Activated T-cell treated with anti-CD3 and anti-CD28 coated beads for 48 hours (primary cell): ENCODE results near the gene TCEAL5.
"Not testable (repeated sequence)": the region's sequence is repeated elsewhere in the genome, so short reads cannot be mapped to it uniquely, and the experiment has no call there.

Experiments
- DNase-seq: peaks from one replicate; pipeline ENCODE4 v3.0.0-alpha.2; 2020; ENCODE audit warnings: low read depth

TCEAL5 gene, protein sequence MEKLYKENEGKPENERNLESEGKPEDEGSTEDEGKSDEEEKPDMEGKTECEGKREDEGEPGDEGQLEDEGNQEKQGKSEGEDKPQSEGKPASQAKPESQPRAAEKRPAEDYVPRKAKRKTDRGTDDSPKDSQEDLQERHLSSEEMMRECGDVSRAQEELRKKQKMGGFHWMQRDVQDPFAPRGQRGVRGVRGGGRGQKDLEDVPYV

DNA sequence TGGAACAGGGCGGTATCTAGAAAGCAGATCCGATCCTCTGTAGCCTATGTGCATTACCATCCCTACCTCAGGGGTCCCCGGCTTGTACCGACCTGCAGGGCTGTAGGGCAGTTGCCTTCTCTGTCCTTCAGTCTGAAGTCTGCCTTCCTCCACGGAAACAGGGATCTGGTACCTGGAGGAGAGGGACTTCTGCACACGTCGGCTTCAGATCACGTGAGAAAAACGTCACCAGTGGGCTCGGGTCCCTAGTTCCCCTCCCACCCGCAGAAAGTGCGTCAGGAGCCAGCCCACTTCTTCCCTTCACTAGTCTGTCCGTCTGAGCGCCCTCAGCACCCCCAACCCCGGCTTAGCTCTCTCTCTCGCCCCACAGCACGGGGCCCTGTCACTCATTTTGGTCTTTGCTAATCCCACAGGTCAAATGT lies at the start of gene TCEAL5:
TCEAL5 (minus strand) TSS at position 170 of the 422 bp plus-strand sequence. CDS start 2,187 bp downstream, outside the sequence.
- no peak for DNase-seq

DNA sequence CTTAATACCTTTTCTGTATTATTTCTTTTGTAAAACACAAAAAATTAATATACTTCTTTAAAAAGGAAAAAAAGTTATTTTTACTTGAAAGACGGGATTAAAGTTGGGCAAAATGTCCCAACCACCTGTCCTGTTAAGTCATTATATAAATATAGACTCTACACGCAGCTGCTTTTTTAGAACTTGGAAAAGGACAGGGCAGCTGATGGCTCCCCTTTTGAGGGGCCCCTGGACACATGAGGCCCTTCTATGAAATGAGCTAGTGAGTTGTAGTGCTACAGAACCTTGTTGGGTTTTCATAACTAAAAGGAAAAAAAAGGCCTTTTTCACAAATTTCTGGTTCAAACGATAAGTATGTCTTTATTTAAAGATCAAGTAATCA lies 34.8 kb upstream of the TCEAL5 start:
- no peak for DNase-seq

DNA sequence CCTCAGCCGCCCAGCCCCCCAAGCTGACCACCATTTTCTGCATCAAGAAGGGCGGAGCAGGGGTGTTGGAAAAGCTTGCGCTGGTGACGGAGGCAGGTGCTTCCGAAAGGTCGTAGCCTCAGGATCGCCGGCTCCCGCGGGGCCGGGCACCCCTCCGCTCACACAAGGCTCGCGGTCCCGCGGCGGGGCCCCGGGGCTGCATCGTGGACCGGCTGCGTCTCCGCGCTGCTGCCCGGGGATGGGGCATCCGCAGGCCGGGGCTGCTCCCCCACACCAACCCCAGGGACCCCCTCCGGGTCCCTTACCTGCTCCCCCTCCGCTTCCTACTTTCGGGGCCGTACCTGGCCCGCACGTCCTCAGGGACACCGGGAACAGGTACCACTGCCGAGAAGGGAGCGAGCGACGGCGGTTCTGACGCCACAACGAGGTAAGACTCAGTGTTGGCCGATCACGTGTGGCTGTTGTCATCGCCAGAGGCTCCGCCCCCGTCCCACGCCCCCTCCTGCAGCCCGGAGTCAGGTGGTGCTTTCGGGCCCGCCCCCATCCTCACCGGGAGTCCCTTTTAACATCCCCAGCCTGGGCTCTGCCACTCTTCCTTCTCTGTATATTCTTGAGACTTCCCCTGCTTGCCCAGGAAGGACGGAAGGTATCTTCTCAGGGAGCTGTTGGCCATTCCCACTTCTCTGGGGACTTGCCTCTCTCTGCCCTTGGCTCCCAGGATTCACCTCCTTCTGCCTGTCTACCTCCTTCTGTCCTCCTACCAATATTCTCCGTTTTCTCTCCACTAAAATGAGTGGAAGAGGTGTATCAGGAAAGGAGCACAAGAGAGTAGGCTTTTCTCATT lies 34.2 kb upstream of the TCEAL5 start, which contains the start of gene BEX2:
BEX2 (minus strand) TSS at position 436 of the 844 bp plus-strand sequence. CDS start 1,014 bp downstream, outside the sequence.
- DNase-seq: peak; percentile 79

DNA sequence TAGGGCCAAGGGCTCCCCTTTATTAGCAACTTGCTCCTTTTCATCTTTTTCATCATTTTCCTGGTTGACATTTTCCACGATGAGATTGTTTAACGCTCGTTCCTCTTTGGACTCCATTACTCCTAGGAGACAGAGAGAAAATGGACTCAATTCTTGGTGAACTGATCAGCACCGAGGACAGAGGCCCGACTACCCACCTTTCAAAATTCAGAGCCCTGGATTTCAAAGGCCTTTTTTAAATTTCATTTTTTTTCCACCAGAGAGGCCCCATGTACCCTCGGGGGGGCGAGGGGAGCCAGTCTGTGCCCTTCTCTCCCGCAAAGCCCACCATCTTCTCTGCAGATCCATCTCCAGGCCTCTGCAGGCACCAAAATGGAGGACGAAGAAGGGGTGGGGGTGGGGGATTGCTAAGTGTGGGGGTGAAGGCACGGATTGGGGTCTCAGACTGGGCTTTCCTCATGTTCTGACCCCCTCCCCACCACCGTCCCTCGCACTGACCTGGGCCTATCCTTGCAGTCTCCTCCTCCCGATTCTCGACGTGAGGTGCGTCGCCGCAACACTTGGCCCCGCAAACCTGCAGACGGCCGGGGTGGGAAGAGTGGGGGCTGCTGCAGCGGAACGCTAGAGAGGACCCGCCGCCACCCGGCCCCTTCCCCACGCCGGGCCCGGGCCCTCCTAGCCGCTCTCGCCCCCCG lies 33.5 kb upstream of the TCEAL5 start:
- no peak for DNase-seq

GRCh38 chrX:103305666-103306065 lies 29.1 kb upstream of the TCEAL5 start:
- DNase-seq: not testable (repeated sequence)

DNA sequence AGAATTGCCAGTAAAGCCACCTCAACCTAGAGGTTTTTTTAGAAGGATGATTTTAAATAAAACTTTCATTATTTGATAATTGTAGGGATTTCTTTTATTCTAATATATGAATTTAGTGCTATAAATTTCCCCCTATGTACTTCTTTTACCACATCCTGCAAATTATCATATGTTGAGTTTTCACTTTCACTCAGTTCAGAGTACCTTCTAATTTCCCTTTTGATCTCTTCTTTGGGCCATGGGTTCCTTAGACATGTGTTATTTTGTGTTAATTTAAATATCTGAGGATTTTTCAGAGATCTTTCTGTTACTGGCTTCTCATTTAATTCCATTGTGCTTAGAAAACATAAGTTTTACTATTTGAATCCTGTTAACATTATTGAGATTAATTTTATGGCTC lies 28.2 kb upstream of the TCEAL5 start:
- no peak for DNase-seq

- DNase-seq: no peak
Observed at GRCh38 chrX:103293118-103293517, 16.6 kb upstream of the TCEAL5 start.

- DNase-seq: no peak
Observed at GRCh38 chrX:103279624-103280023, 3.1 kb upstream of the TCEAL5 start.

- DNase-seq: no peak
Observed at GRCh38 chrX:103275947-103276567, 493 bp downstream of the TCEAL5 start.

- no peak for DNase-seq
Observed at GRCh38 chrX:103274284-103274683, 2.3 kb downstream of the TCEAL5 start.

DNA sequence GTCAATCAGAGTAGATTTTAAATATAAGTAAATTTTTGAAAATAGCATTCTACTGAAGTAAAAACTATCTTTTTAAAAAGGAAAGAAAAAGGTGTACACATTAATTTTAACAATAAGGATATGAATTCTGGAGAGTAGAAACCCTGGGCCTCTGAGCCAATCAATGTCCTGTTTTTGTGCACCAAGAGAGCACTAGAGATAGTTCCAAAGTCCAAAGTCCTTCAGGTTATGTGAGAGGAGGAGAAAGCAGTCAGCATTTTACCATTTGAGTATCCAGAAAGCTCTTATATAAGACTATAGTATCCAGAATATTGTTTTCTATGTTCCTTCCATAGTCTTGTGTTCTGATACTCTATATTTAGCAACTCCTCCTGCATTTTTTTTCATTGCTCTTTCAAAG lies 18.3 kb downstream of the TCEAL5 start:
- DNase-seq: no peak

DNA sequence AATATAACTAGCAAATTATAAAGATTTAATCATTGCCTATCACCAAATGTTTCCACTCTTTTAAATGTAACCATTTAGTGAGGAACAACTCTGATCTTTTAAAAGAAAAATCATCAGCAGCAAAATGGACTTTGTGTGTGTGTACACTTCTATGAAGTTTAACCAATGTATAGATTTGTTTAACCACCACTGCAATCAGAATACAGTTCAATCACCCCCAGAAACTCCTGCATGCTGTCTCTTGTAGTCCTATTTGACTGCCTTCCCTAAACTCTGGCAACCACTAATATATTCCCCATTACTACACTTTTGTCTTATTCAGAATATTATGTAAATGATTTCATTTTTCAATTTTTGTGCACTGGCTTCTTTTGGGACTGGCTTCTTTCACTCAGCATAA lies 19.9 kb downstream of the TCEAL5 start:
- DNase-seq: no peak

GRCh38 chrX:103254921-103255493 lies 21.5 kb downstream of the TCEAL5 start, which contains the start of gene TCEAL8:
Gene TCEAL8, minus strand, starts transcription at chrX:103255155. Its CDS starts 1,176 bp downstream, at chrX:103253979.
- DNase-seq: peak; percentile 37

GRCh38 chrX:103254171-103254824 lies 22.3 kb downstream of the TCEAL5 start:
- peak; percentile 27 for DNase-seq

DNA sequence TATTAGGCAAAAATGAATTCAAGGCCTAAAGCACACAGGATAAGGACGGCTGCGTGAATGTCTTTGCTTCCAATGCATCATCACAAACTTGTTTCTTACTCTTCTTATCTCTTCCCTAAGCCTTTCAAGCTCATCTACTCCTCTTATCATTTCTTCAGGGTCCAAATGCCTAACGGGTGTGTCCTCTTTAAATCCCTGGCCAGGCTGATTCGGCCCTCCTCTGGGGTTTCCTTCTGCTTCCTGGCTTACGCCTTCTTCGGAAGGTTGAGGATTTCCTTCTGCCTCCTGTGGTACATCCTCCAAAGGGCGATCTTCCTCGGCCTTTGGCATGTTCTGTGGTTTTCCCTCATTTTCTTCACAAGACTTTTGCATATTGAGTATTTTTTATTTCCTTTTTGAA lies 22.9 kb downstream of the TCEAL5 start:
- no peak for DNase-seq

DNA sequence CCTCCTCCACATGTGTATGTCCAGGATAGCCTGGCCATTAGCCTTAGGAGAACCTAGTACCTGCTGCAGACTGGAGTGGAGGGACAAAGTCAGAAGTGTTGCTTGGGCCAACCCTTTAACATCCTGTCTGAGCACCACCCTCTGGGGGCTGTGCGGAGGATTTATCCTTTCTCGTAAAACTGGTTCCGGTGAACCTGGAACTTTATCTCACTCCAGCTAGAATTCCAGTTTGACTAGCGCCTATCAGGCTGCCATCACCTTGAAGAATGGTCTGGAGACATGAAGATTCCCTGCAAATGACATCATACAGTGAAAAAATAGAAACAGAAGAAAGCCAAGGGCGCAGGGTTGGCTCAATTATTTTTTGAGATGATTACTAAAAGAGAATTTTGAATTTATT lies 25.6 kb downstream of the TCEAL5 start:
- no peak for DNase-seq

- DNase-seq: no peak
Observed at GRCh38 chrX:103249805-103250204, 26.7 kb downstream of the TCEAL5 start.

- no peak for DNase-seq
Observed at GRCh38 chrX:103248553-103248952, 28.0 kb downstream of the TCEAL5 start.

DNA sequence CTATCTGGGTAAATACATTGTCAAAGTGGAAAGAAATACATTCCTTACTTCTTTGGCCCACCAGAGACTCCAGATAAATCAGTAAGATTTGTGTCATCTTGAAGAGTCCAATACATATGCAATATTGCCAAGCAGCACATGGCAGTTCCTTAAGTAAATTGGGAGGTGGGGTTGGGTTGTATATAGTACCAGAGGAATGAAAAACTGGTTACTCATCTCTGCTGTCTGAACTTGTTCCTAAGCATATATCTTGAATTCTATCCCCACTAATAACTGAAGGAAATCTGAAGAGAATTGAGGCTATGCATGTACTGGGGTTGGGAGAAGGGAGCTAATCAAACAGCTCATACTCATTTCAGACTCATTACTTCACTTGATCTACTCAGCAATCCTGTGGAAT lies 36.4 kb downstream of the TCEAL5 start:
- no peak for DNase-seq

DNA sequence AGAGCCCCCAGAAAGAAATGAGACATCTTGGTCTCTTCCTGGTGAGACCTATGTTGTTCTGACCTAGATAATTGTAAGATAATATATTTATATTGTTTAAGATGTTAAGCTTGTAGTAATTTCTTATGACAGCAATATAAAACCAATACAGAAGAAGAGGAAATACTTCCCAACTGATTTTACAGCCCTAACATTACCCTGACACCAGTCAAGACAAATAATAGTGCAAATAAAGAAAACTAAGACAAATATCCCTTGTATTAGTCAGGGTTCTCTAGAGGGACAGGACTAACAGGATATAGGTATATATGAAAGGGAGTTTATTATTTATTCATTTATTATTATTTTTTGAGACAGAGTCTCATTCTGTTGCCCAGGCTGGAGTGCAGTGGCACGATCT lies 40.3 kb downstream of the TCEAL5 start:
- no peak for DNase-seq

- not testable (repeated sequence) for DNase-seq
Observed at GRCh38 chrX:103235608-103236007, 40.9 kb downstream of the TCEAL5 start.
